Coronary artery (tissue), 2 donors: ENCODE data around the gene LAGE3.

ENCODE experiments used
- DNase-seq: peaks from one replicate; pipeline ENCODE4 v3.0.0-alpha.2; 2017; ENCODE audit warnings: low spot score
- H3K27ac ChIP-seq, 2 donors: fragments of 200-600 bp; sonication (generic); one replicate each; pipeline ENCODE4 v1.5.1; 2016 to 2019
- H3K4me3 ChIP-seq: fragments of 200-600 bp; sonication (generic); 2 replicates; pipeline ENCODE4 v1.5.1; 2016; ENCODE audit warnings: mild to moderate bottlenecking, moderate library complexity
- CTCF ChIP-seq: fragments of 200-600 bp; sonication (generic); IDR thresholded peaks from one replicate; pipeline ENCODE4 v1.5.1; 2019; ENCODE audit warnings: antibody characterized with exemption

Gene LAGE3

GRCh38 chrX:154495472-154495922 lies 16.4 kb upstream of the LAGE3 start:
- no peak for DNase-seq
- Histone ChIP-seq H3K27ac (no peak overlapping the region), H3K4me3 (no peak overlapping the region)
- no peak for TF ChIP-seq CTCF

- H3K27ac ChIP-seq = no peak overlapping the region
- no peak for DNase-seq
Observed at GRCh38 chrX:154494715-154495114, 15.6 kb upstream of the LAGE3 start.

GRCh38 chrX:154490414-154491083 lies 11.5 kb upstream of the LAGE3 start, which contains the start of gene SLC10A3:
SLC10A3 (minus strand) TSS chrX:154490629; CDS start chrX:154488940, 1,689 bp downstream.
- Histone ChIP-seq H3K27ac (peak within 1 kb of the TSS; percentile 87 to 88), H3K4me3 (peak within 1 kb of the TSS; percentile 72)
- TF ChIP-seq CTCF = no peak
- peak; percentile 96 for DNase-seq

More at GRCh38 chrX:154494715-154495114, 15.6 kb upstream of the LAGE3 start:
- TF ChIP-seq CTCF = no peak
- no peak overlapping the region for H3K4me3 ChIP-seq

- Histone ChIP-seq H3K4me3 (peak overlapping the region; percentile 72), H3K27ac (peak overlapping the region; percentile 87 to 88)
- no peak for TF ChIP-seq CTCF
- no peak for DNase-seq
Observed at GRCh38 chrX:154490021-154490413, 10.9 kb upstream of the LAGE3 start.

- H3K27ac ChIP-seq = peak overlapping the region; percentile 87 to 88
Observed at GRCh38 chrX:154489182-154489581, 10.1 kb upstream of the LAGE3 start.

GRCh38 chrX:154488336-154489075 lies 9.4 kb upstream of the LAGE3 start:
- Histone ChIP-seq H3K27ac (peak overlapping the region in 1 of 2 donors; percentile 87), H3K4me3 (peak overlapping the region; percentile 72)
- TF ChIP-seq CTCF = no peak
- peak; percentile 70 for DNase-seq

More at GRCh38 chrX:154489182-154489581, 10.1 kb upstream of the LAGE3 start:
- no peak for DNase-seq
- peak overlapping the region; percentile 72 for H3K4me3 ChIP-seq
- TF ChIP-seq CTCF = no peak
